ENCODE data around the gene OBSL1. TPM values are rescaled to one million over a fixed set of nuclear protein-coding genes. Genes with fewer than 3 reads are reported as not detected.

The OBSL1 gene
- total and polyA plus RNA-seq, 2 donors (not counting 3 experiments of a cell fraction or from before 2014, with no cell fraction given): 16.7 to 20.7 TPM

DNA sequence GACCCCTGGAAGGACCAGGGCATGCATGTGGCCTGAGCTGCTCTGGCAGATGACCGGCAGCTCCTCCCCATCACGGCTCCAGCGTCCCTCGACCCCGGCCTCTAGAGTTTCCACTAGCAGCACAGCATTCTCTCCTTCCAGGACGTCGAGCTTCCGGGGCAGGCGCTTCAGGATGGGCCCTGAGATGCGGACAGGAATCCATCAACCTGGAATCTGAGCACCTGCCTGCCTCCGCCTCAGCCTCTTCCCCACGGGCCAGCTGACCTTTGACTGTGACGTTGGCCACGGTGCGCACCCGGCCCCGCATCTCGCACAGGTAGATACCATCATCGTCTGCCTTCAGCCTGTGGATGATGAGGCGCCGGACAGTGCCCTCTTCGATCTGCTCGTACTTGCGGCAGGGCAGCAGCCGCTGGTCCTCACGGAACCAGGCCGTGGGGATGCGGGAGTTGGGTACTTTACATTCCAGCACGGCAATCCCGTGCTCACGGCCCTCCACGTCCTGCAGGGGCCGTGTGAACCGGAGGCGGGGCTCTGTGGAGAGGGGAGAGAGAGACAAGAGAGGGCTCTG, 3.5 kb downstream of the OBSL1 start:
- no TSS peak for BruUV-seq (replicated peaks)
- H3K9me1 ChIP-seq (replicated peaks; ENCODE audit: control insufficient read depth, extremely low read depth, insufficient read depth, low read length): no peaks in the 10 kb centered on the region
- no peak overlapping the region for H3K4me3 ChIP-seq (replicated peaks in 1 of 3; ENCODE audit: insufficient read depth in 1 of 3, low read depth in 1 of 3, low read length in 3 of 3)
- H4K20me1 ChIP-seq (replicated peaks; ENCODE audit: control insufficient read depth, extremely low read depth, insufficient read depth, low read length): no peaks in the 10 kb centered on the region
- H3K27ac ChIP-seq (ENCODE audit: insufficient read depth, low read depth, low read length): no peak overlapping the region
- no peak overlapping the region for H3K9ac ChIP-seq (replicated peaks; ENCODE audit: extremely low read depth, insufficient read depth, low read length)
- intact Hi-C loops (cut with micrococcal nuclease) (no loop called here), dilution Hi-C loops (cut with MboI; ENCODE audit: extremely low pct_ligation_motif_present, low sequenced_read_pairs) (no loop called here)
- H3K4me2 ChIP-seq (ENCODE audit: insufficient read depth, low read length): no peak overlapping the region
- TF ChIP-seq MYC (IDR thresholded peaks at IDR 0.05; ENCODE audit: low read depth, low read length) (no peak), POLR2AphosphoS5 (IDR thresholded peaks at IDR 0.05; ENCODE audit: insufficient read depth, low read depth, low read length) (no peak), POLR2A (IDR thresholded peaks at IDR 0.05; ENCODE audit: low read depth, low read length) (no peak), EZH2 (IDR thresholded peaks at IDR 0.05; ENCODE audit: borderline replicate concordance, low read depth, low read length, severe bottlenecking) (no peak), FOS (IDR thresholded peaks at IDR 0.05; ENCODE audit: borderline replicate concordance, insufficient read depth, low read length) (no peak), GATA2 (IDR thresholded peaks at IDR 0.05; ENCODE audit: insufficient read depth, insufficient read length, low read depth, low read length) (no peak), JUN (IDR thresholded peaks at IDR 0.05; ENCODE audit: borderline replicate concordance, insufficient read depth, insufficient read length, low read depth) (no peak)
- TF ChIP-seq, protein P1, sequence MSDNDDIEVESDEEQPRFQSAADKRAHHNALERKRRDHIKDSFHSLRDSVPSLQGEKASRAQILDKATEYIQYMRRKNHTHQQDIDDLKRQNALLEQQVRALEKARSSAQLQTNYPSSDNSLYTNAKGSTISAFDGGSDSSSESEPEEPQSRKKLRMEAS (IDR thresholded peaks at IDR 0.05; ENCODE audit: insufficient read depth, insufficient read length): no peak
- TF ChIP-seq, protein P2, sequence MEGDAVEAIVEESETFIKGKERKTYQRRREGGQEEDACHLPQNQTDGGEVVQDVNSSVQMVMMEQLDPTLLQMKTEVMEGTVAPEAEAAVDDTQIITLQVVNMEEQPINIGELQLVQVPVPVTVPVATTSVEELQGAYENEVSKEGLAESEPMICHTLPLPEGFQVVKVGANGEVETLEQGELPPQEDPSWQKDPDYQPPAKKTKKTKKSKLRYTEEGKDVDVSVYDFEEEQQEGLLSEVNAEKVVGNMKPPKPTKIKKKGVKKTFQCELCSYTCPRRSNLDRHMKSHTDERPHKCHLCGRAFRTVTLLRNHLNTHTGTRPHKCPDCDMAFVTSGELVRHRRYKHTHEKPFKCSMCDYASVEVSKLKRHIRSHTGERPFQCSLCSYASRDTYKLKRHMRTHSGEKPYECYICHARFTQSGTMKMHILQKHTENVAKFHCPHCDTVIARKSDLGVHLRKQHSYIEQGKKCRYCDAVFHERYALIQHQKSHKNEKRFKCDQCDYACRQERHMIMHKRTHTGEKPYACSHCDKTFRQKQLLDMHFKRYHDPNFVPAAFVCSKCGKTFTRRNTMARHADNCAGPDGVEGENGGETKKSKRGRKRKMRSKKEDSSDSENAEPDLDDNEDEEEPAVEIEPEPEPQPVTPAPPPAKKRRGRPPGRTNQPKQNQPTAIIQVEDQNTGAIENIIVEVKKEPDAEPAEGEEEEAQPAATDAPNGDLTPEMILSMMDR (IDR thresholded peaks at IDR 0.05; ENCODE audit: extremely low read depth in 1 of 2, insufficient read depth in 1 of 2, low read depth in 1 of 2, low read length in 2 of 2): no peak
- no peak overlapping the region for H2AFZ ChIP-seq (ENCODE audit: low read depth, low read length)
- no peaks in the 10 kb centered on the region for H3K36me3 ChIP-seq (ENCODE audit: control insufficient read depth in 2 of 2, extremely low read depth in 1 of 2, insufficient read depth in 2 of 2, low read length in 2 of 2)
- H3K79me2 ChIP-seq (ENCODE audit: control insufficient read depth, insufficient read depth, low read length): no peaks in the 10 kb centered on the region
- H3K9me3 ChIP-seq (replicated peaks; ENCODE audit: control insufficient read depth, insufficient read depth, low read length): no peaks in the 10 kb centered on the region
- H3K27me3 ChIP-seq (ENCODE audit: control insufficient read depth in 2 of 2, insufficient read depth in 2 of 2, low read length in 2 of 2): peaks cover 4 to 22% of the 10 kb centered on the region in 2 experiments
- DNase-seq (ENCODE audit: low read depth, low spot score): no peak
- no peaks in the 10 kb centered on the region for H3K4me1 ChIP-seq (ENCODE audit: control insufficient read depth, extremely low read depth, insufficient read depth, low read length)
- POLR2A ChIA-PET: no interaction called here
- CTCF ChIA-PET: no interaction called here
- no peak for FAIRE-seq

All from endothelial cell of umbilical vein (primary cell).